ENCODE data around the gene GABRB3. TPM values are rescaled to one million over a fixed set of nuclear protein-coding genes. Genes with fewer than 3 reads are reported as not detected.

GABRB3 gene
- total and polyA plus RNA-seq, 2 donors (not counting 3 experiments of a cell fraction or from before 2014, with no cell fraction given) = 0.03 TPM; not detected in 1

GRCh38 chr15:26662283-26662682 lies 110.6 kb downstream of the GABRB3 start:
- Histone ChIP-seq H3K36me3 (ENCODE audit: control insufficient read depth in 2 of 2, extremely low read depth in 1 of 2, insufficient read depth in 2 of 2, low read length in 2 of 2) (no peaks in the 10 kb centered on the region), H3K4me2 (ENCODE audit: insufficient read depth, low read length) (no peak overlapping the region), H4K20me1 (replicated peaks; ENCODE audit: control insufficient read depth, extremely low read depth, insufficient read depth, low read length) (no peaks in the 10 kb centered on the region), H3K4me1 (ENCODE audit: control insufficient read depth, extremely low read depth, insufficient read depth, low read length) (no peaks in the 10 kb centered on the region), H2AFZ (ENCODE audit: low read depth, low read length) (no peak overlapping the region), H3K4me3 (replicated peaks in 1 of 3; ENCODE audit: insufficient read depth in 1 of 3, low read depth in 1 of 3, low read length in 3 of 3) (no peak overlapping the region), H3K9me3 (replicated peaks; ENCODE audit: control insufficient read depth, insufficient read depth, low read length) (peaks cover 15% of the 10 kb centered on the region), H3K27ac (ENCODE audit: insufficient read depth, low read depth, low read length) (no peak overlapping the region), H3K9ac (replicated peaks; ENCODE audit: extremely low read depth, insufficient read depth, low read length) (no peak overlapping the region), H3K27me3 (ENCODE audit: control insufficient read depth in 2 of 2, insufficient read depth in 2 of 2, low read length in 2 of 2) (no peaks in the 10 kb centered on the region), H3K9me1 (replicated peaks; ENCODE audit: control insufficient read depth, extremely low read depth, insufficient read depth, low read length) (no peaks in the 10 kb centered on the region), H3K79me2 (ENCODE audit: control insufficient read depth, insufficient read depth, low read length) (no peaks in the 10 kb centered on the region)
- POLR2A ChIA-PET = no interaction called here
- no peak for DNase-seq (ENCODE audit: low read depth, low spot score)
- no TSS peak for BruUV-seq (replicated peaks)
- dilution Hi-C loops (cut with MboI; ENCODE audit: extremely low pct_ligation_motif_present, low sequenced_read_pairs) = no loop called here
- FAIRE-seq = no peak
- CTCF ChIA-PET = no interaction called here
- no peak for TF ChIP-seq GATA2 (IDR thresholded peaks at IDR 0.05; ENCODE audit: insufficient read depth, insufficient read length, low read depth, low read length)
- no peak for TF ChIP-seq EZH2 (IDR thresholded peaks at IDR 0.05; ENCODE audit: borderline replicate concordance, low read depth, low read length, severe bottlenecking)
- no peak for TF ChIP-seq MYC (IDR thresholded peaks at IDR 0.05; ENCODE audit: low read depth, low read length)
- TF ChIP-seq MAX (IDR thresholded peaks at IDR 0.05; ENCODE audit: insufficient read depth, insufficient read length) = no peak
- no peak for TF ChIP-seq POLR2AphosphoS5 (IDR thresholded peaks at IDR 0.05; ENCODE audit: insufficient read depth, low read depth, low read length)
- TF ChIP-seq JUN (IDR thresholded peaks at IDR 0.05; ENCODE audit: borderline replicate concordance, insufficient read depth, insufficient read length, low read depth) = no peak
- no peak for TF ChIP-seq POLR2A (IDR thresholded peaks at IDR 0.05; ENCODE audit: low read depth, low read length)
- TF ChIP-seq CTCF (IDR thresholded peaks at IDR 0.05; ENCODE audit: extremely low read depth in 1 of 2, insufficient read depth in 1 of 2, low read depth in 1 of 2, low read length in 2 of 2) = no peak
- TF ChIP-seq FOS (IDR thresholded peaks at IDR 0.05; ENCODE audit: borderline replicate concordance, insufficient read depth, low read length) = no peak
- intact Hi-C loops (cut with micrococcal nuclease) = no loop called here

All from endothelial cell of umbilical vein (primary cell).